Nephron progenitor cell (in vitro differentiated cells): ENCODE data around the gene ATM.
"Not testable (repeated sequence)": the region's sequence is repeated elsewhere in the genome, so short reads cannot be mapped to it uniquely, and the experiment has no call there.

Experiments
- DNase-seq: peaks from one replicate; pipeline ENCODE4 v3.0.0; 2021
- H3K27ac Mint-ChIP-seq: 2 replicates; pipeline ENCODE4 v1.8.0; 2021; ENCODE audit warnings: mild to moderate bottlenecking, moderate library complexity, mixed read lengths
- H3K27me3 Mint-ChIP-seq: 2 replicates; pipeline ENCODE4 v1.8.0; 2021; ENCODE audit warnings: mild to moderate bottlenecking, low read depth, mixed read lengths; ENCODE audit not compliant: poor library complexity
- H3K36me3 Mint-ChIP-seq: 2 replicates; pipeline ENCODE4 v1.8.0; 2021; ENCODE audit warnings: low read depth, mixed read lengths
- H3K4me1 Mint-ChIP-seq: 2 replicates; pipeline ENCODE4 v1.8.0; 2021; ENCODE audit warnings: mixed read lengths
- H3K4me3 Mint-ChIP-seq: 2 replicates; pipeline ENCODE4 v1.8.0; 2021; ENCODE audit warnings: mild to moderate bottlenecking, moderate library complexity, mixed read lengths
- H3K9me3 Mint-ChIP-seq: 2 replicates; pipeline ENCODE4 v1.8.0; 2021; ENCODE audit warnings: mild to moderate bottlenecking, moderate library complexity, mixed read lengths
- CTCF ChIP-seq: fragments of 200-600 bp; sonication (generic); IDR thresholded peaks from 2 replicates; pipeline ENCODE4 v1.5.0; 2021; ENCODE audit warnings: antibody characterized with exemption

Gene ATM

GRCh38 chr11:108414958-108415357, 192.1 kb downstream of the ATM start:
- Mint-ChIP-seq H3K4me3 (no peak overlapping the region), H3K4me1 (no peaks in the 10 kb centered on the region), H3K36me3 (no peaks in the 10 kb centered on the region), H3K27me3 (peaks cover 3% of the 10 kb centered on the region), H3K27ac (no peak overlapping the region), H3K9me3 (peaks cover 25% of the 10 kb centered on the region)
- TF ChIP-seq CTCF = no peak
- DNase-seq = no peak

DNA sequence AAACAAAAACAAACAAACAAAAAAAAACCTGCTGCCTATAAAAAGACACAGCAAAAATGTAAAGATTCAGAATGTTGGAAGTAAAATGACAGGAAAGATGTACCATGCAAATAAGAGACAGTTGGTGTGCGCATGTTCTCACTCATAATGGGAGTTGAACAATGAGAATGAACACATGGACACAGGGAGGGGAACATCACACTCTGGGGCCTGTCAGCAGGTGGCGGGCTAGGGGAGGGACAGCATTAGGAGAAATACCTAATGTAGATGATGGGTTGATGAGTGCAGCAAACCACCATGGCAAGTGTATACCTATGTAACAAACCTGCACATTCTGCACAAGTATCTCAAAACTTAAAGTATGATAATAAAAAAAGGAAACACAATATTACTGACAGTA, 194.7 kb downstream of the ATM start:
- not testable (repeated sequence) for H3K4me1 Mint-ChIP-seq, H3K36me3 Mint-ChIP-seq, H3K27ac Mint-ChIP-seq, H3K4me3 Mint-ChIP-seq, H3K27me3 Mint-ChIP-seq
- peaks cover 30% of the 10 kb centered on the region for H3K9me3 Mint-ChIP-seq
- peak; percentile 5 for DNase-seq
